ENCODE measurements around the gene CASQ1.

CASQ1 gene

GRCh38 chr1:160151303-160151702, 39.1 kb upstream of the CASQ1 start, which contains the start of gene ATP1A4:
Gene ATP1A4, plus strand, starts transcription at chr1:160151603. Its CDS starts 438 bp downstream, at chr1:160152041.
- no peak for DNase-seq
- WGBS (ENCODE audit: insufficient coverage): 98% methylated on average over 6 of the region's 6 CpGs
- ChIA-PET CTCF (no interaction called here), POLR2A (no interaction called here)
- H3K9me3 ChIP-seq (ENCODE audit: control extremely low read depth in 1 of 5, control insufficient read depth in 4 of 5, insufficient read depth in 2 of 5, low read depth in 1 of 5, low read length in 4 of 5): no peaks in the 10 kb centered on the region
- H3K4me1 ChIP-seq (ENCODE audit: control extremely low read depth in 1 of 4, control insufficient read depth in 4 of 4, insufficient read depth in 4 of 4, low read length in 3 of 4): peaks cover 0 to 7% (median 0%) of the 10 kb centered on the region in 4 experiments
- no peaks in the 10 kb centered on the region for H3K36me3 ChIP-seq (ENCODE audit: control insufficient read depth in 4 of 4, insufficient read depth in 4 of 4, low read length in 3 of 4)
- peak within 1 kb of the TSS in 1 of 7 experiments; percentile 11 for H3K4me3 ChIP-seq (ENCODE audit: control insufficient read depth in 1 of 7, extremely low read depth in 1 of 7, insufficient read depth in 4 of 7, low read depth in 2 of 7, low read length in 6 of 7)
- H3K27ac ChIP-seq (ENCODE audit: insufficient read depth in 1 of 2, low read depth in 1 of 2, low read length in 2 of 2, poor library complexity in 1 of 2, severe bottlenecking in 2 of 2): no peak within 1 kb of the TSS
- no peaks in the 10 kb centered on the region for H3K27me3 ChIP-seq (replicated peaks in 2 of 5; ENCODE audit: control insufficient read depth in 4 of 5, insufficient read depth in 5 of 5, low read length in 4 of 5)

- H3K27ac ChIP-seq (ENCODE audit: insufficient read depth in 1 of 2, low read depth in 1 of 2, low read length in 2 of 2, poor library complexity in 1 of 2, severe bottlenecking in 2 of 2): no peak overlapping the region
- no peak for DNase-seq
- CTCF ChIA-PET: interaction anchor here (0.9 kb wide), 1 partner anchor 64 kb away, joined by 3 read pairs; no protein-coding TSS in a partner anchor
- no peak overlapping the region for H3K4me3 ChIP-seq (ENCODE audit: control insufficient read depth in 1 of 7, extremely low read depth in 1 of 7, insufficient read depth in 4 of 7, low read depth in 2 of 7, low read length in 6 of 7)
- H3K27me3 ChIP-seq (replicated peaks in 2 of 5; ENCODE audit: control insufficient read depth in 4 of 5, insufficient read depth in 5 of 5, low read length in 4 of 5): no peaks in the 10 kb centered on the region
- POLR2A ChIA-PET: no interaction called here
- no peaks in the 10 kb centered on the region for H3K9me3 ChIP-seq (ENCODE audit: control extremely low read depth in 1 of 5, control insufficient read depth in 4 of 5, insufficient read depth in 2 of 5, low read depth in 1 of 5, low read length in 4 of 5)
- WGBS (ENCODE audit: insufficient coverage): 96% methylated on average over 2 of the region's 3 CpGs
- H3K36me3 ChIP-seq (ENCODE audit: control insufficient read depth in 4 of 4, insufficient read depth in 4 of 4, low read length in 3 of 4): no peaks in the 10 kb centered on the region
- peaks cover 0 to 7% (median 0%) of the 10 kb centered on the region in 4 experiments for H3K4me1 ChIP-seq (ENCODE audit: control extremely low read depth in 1 of 4, control insufficient read depth in 4 of 4, insufficient read depth in 4 of 4, low read length in 3 of 4)
Measured at GRCh38 chr1:160154790-160155189, 35.6 kb upstream of the CASQ1 start.

DNA sequence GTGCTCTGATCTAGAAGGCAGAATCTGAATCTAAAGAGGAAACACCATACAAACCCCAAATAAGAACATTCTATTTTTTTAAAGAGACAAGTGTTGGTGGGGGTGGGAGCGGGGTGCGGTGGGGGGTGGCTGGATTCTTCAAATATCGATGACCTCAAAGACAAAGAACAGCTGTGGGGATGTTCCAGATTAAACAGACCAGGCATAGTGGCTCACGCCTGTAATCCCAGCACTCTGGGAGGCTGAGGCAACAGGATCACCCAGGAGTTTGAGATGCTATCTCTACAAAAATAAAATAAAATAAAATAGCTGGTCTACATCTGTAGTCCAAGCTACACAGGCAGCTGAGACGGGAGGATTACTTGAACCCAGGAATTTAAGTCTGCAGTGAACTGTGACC, 34.0 kb upstream of the CASQ1 start:
- no peaks in the 10 kb centered on the region for H3K9me3 ChIP-seq (ENCODE audit: control extremely low read depth in 1 of 5, control insufficient read depth in 4 of 5, insufficient read depth in 2 of 5, low read depth in 1 of 5, low read length in 4 of 5)
- WGBS (ENCODE audit: insufficient coverage): 90% methylated on average over 2 of the region's 5 CpGs

DNA sequence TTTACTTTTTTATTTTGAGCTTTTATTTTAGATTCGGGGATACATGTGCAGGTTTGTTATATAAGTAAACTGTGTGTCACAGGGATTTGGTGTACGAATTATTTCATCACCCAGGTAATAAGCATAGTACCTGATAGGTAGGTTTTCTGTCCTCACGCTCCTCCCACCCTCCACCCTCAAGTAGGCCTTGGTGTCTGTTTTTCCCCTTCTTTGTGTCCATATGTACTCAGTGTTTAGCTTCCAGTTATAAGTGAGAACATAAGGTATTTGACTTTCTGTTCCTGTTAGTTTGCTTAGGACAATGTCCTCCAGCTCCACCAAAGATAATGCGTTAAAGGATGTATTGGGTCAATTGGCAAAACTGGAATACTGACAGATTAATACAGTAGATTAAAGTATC, 33.2 kb upstream of the CASQ1 start:
- POLR2A ChIA-PET: interaction anchor here (1.1 kb wide), 1 partner anchor 22 kb away, joined by 3 read pairs; no protein-coding TSS in a partner anchor

More for the DNA sequence above, 34.0 kb upstream of the CASQ1 start:
- Histone ChIP-seq H3K27me3 (replicated peaks in 2 of 5; ENCODE audit: control insufficient read depth in 4 of 5, insufficient read depth in 5 of 5, low read length in 4 of 5) (no peaks in the 10 kb centered on the region), H3K4me1 (ENCODE audit: control extremely low read depth in 1 of 4, control insufficient read depth in 4 of 4, insufficient read depth in 4 of 4, low read length in 3 of 4) (peaks cover 0 to 7% (median 0%) of the 10 kb centered on the region in 4 experiments), H3K27ac (ENCODE audit: insufficient read depth in 1 of 2, low read depth in 1 of 2, low read length in 2 of 2, poor library complexity in 1 of 2, severe bottlenecking in 2 of 2) (no peak overlapping the region), H3K36me3 (ENCODE audit: control insufficient read depth in 4 of 4, insufficient read depth in 4 of 4, low read length in 3 of 4) (no peaks in the 10 kb centered on the region), H3K4me3 (ENCODE audit: control insufficient read depth in 1 of 7, extremely low read depth in 1 of 7, insufficient read depth in 4 of 7, low read depth in 2 of 7, low read length in 6 of 7) (no peak overlapping the region)
- CTCF ChIA-PET: interaction anchor here (0.6 to 1.5 kb wide), 2 partner anchors 46 to 85 kb away, joined by 3 read pairs; no protein-coding TSS in a partner anchor
- DNase-seq: no peak
- POLR2A ChIA-PET: interaction anchor here (1.1 kb wide), 1 partner anchor 22 kb away, joined by 3 read pairs; no protein-coding TSS in a partner anchor

DNA sequence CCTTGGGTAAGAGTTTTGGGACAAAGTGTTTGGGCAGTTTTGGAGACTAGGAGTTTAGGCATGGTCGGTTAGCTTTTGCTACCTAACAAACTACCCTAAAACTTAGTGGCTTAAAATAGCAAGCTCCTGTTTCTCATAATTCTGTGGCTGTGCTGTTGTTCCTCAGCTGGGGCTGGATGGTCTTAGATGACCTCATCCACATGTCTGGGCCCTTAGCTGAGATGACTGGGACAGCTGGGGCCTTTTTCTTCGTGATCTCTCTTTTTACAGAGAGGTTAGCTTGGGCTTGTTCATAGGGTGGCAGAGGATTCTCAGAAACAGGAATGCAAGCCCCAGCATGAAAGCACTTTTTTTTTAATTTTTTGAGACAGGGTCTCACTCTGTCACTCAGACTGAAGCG, 32.3 kb upstream of the CASQ1 start:
- peaks cover 0 to 2% (median 0%) of the 10 kb centered on the region in 5 experiments for H3K27me3 ChIP-seq (replicated peaks in 2 of 5; ENCODE audit: control insufficient read depth in 4 of 5, insufficient read depth in 5 of 5, low read length in 4 of 5)
- 93% methylated on average over 2 of the region's 3 CpGs for WGBS (ENCODE audit: insufficient coverage)
- no peak overlapping the region for H3K4me3 ChIP-seq (ENCODE audit: control insufficient read depth in 1 of 7, extremely low read depth in 1 of 7, insufficient read depth in 4 of 7, low read depth in 2 of 7, low read length in 6 of 7)
- no peak for DNase-seq
- H3K36me3 ChIP-seq (ENCODE audit: control insufficient read depth in 4 of 4, insufficient read depth in 4 of 4, low read length in 3 of 4): no peaks in the 10 kb centered on the region
- peaks cover 0 to 2% (median 0%) of the 10 kb centered on the region in 4 experiments for H3K4me1 ChIP-seq (ENCODE audit: control extremely low read depth in 1 of 4, control insufficient read depth in 4 of 4, insufficient read depth in 4 of 4, low read length in 3 of 4)
- H3K9me3 ChIP-seq (ENCODE audit: control extremely low read depth in 1 of 5, control insufficient read depth in 4 of 5, insufficient read depth in 2 of 5, low read depth in 1 of 5, low read length in 4 of 5): no peaks in the 10 kb centered on the region
- POLR2A ChIA-PET: no interaction called here
- CTCF ChIA-PET: interaction anchor here (1.5 kb wide), 1 partner anchor 84 kb away, joined by 3 read pairs; no protein-coding TSS in a partner anchor
- no peak overlapping the region for H3K27ac ChIP-seq (ENCODE audit: insufficient read depth in 1 of 2, low read depth in 1 of 2, low read length in 2 of 2, poor library complexity in 1 of 2, severe bottlenecking in 2 of 2)

More for the DNA sequence above, 33.2 kb upstream of the CASQ1 start:
- Histone ChIP-seq H3K4me1 (ENCODE audit: control extremely low read depth in 1 of 4, control insufficient read depth in 4 of 4, insufficient read depth in 4 of 4, low read length in 3 of 4) (peaks cover 0 to 2% (median 0%) of the 10 kb centered on the region in 4 experiments), H3K9me3 (ENCODE audit: control extremely low read depth in 1 of 5, control insufficient read depth in 4 of 5, insufficient read depth in 2 of 5, low read depth in 1 of 5, low read length in 4 of 5) (no peaks in the 10 kb centered on the region), H3K27me3 (replicated peaks in 2 of 5; ENCODE audit: control insufficient read depth in 4 of 5, insufficient read depth in 5 of 5, low read length in 4 of 5) (peaks cover 0 to 2% (median 0%) of the 10 kb centered on the region in 5 experiments), H3K27ac (ENCODE audit: insufficient read depth in 1 of 2, low read depth in 1 of 2, low read length in 2 of 2, poor library complexity in 1 of 2, severe bottlenecking in 2 of 2) (no peak overlapping the region), H3K4me3 (ENCODE audit: control insufficient read depth in 1 of 7, extremely low read depth in 1 of 7, insufficient read depth in 4 of 7, low read depth in 2 of 7, low read length in 6 of 7) (no peak overlapping the region), H3K36me3 (ENCODE audit: control insufficient read depth in 4 of 4, insufficient read depth in 4 of 4, low read length in 3 of 4) (no peaks in the 10 kb centered on the region)
- no peak for DNase-seq
- CTCF ChIA-PET: interaction anchor here (0.6 to 1.5 kb wide), 2 partner anchors 45 to 85 kb away, joined by 3 read pairs; no protein-coding TSS in a partner anchor
- WGBS (ENCODE audit: insufficient coverage): 40% methylated on average over 1 of the region's 4 CpGs

- no peak overlapping the region for H3K27ac ChIP-seq (ENCODE audit: insufficient read depth in 1 of 2, low read depth in 1 of 2, low read length in 2 of 2, poor library complexity in 1 of 2, severe bottlenecking in 2 of 2)
- WGBS (ENCODE audit: insufficient coverage): 100% methylated on average over 2 of the region's 4 CpGs
- CTCF ChIA-PET: no interaction called here
- no peaks in the 10 kb centered on the region for H3K9me3 ChIP-seq (ENCODE audit: control extremely low read depth in 1 of 5, control insufficient read depth in 4 of 5, insufficient read depth in 2 of 5, low read depth in 1 of 5, low read length in 4 of 5)
- POLR2A ChIA-PET: no interaction called here
- H3K36me3 ChIP-seq (ENCODE audit: control insufficient read depth in 4 of 4, insufficient read depth in 4 of 4, low read length in 3 of 4): no peaks in the 10 kb centered on the region
- H3K4me3 ChIP-seq (ENCODE audit: control insufficient read depth in 1 of 7, extremely low read depth in 1 of 7, insufficient read depth in 4 of 7, low read depth in 2 of 7, low read length in 6 of 7): no peak overlapping the region
- H3K27me3 ChIP-seq (replicated peaks in 2 of 5; ENCODE audit: control insufficient read depth in 4 of 5, insufficient read depth in 5 of 5, low read length in 4 of 5): peaks cover 0 to 2% (median 0%) of the 10 kb centered on the region in 5 experiments
- no peak for DNase-seq
- peaks cover 0 to 6% (median 0%) of the 10 kb centered on the region in 4 experiments for H3K4me1 ChIP-seq (ENCODE audit: control extremely low read depth in 1 of 4, control insufficient read depth in 4 of 4, insufficient read depth in 4 of 4, low read length in 3 of 4)
Measured at GRCh38 chr1:160158534-160158933, 31.8 kb upstream of the CASQ1 start.

GRCh38 chr1:160159846-160160245, 30.5 kb upstream of the CASQ1 start:
- ChIA-PET POLR2A (no interaction called here), CTCF (interaction anchor here (1.0 to 4.2 kb wide), 3 partner anchors 9 to 92 kb away, joined by 3 to 12 read pairs (median 6); no protein-coding TSS in a partner anchor)
- H3K27me3 ChIP-seq (replicated peaks in 2 of 5; ENCODE audit: control insufficient read depth in 4 of 5, insufficient read depth in 5 of 5, low read length in 4 of 5): peaks cover 0 to 2% (median 0%) of the 10 kb centered on the region in 5 experiments
- H3K27ac ChIP-seq (ENCODE audit: insufficient read depth in 1 of 2, low read depth in 1 of 2, low read length in 2 of 2, poor library complexity in 1 of 2, severe bottlenecking in 2 of 2): no peak overlapping the region
- H3K4me1 ChIP-seq (ENCODE audit: control extremely low read depth in 1 of 4, control insufficient read depth in 4 of 4, insufficient read depth in 4 of 4, low read length in 3 of 4): peaks cover 0 to 6% (median 0%) of the 10 kb centered on the region in 4 experiments
- no peak overlapping the region for H3K4me3 ChIP-seq (ENCODE audit: control insufficient read depth in 1 of 7, extremely low read depth in 1 of 7, insufficient read depth in 4 of 7, low read depth in 2 of 7, low read length in 6 of 7)
- no peak for DNase-seq
- no peaks in the 10 kb centered on the region for H3K9me3 ChIP-seq (ENCODE audit: control extremely low read depth in 1 of 5, control insufficient read depth in 4 of 5, insufficient read depth in 2 of 5, low read depth in 1 of 5, low read length in 4 of 5)
- H3K36me3 ChIP-seq (ENCODE audit: control insufficient read depth in 4 of 4, insufficient read depth in 4 of 4, low read length in 3 of 4): no peaks in the 10 kb centered on the region
